Fibroblast of pulmonary artery (primary cell): Measurements from ENCODE around the gene BID.
A peak's percentile ranks its signal among the peaks of the same experiment; 100 is the strongest.

Experiments
- DNase-seq: peaks from one replicate; pipeline ENCODE4 v3.0.0-alpha.2; 2010; ENCODE audit warnings: low read depth
- H3K4me3 ChIP-seq: replicated peaks from 2 replicates; pipeline ENCODE4 v1.5.1; 2011; ENCODE audit warnings: low read depth, mild to moderate bottlenecking, control low read depth, low read length, moderate library complexity
- TF ChIP-seq, protein P1 (sequence below): IDR thresholded peaks from 2 replicates; pipeline ENCODE4 v1.5.1; 2011; ENCODE audit warnings: mild to moderate bottlenecking, control low read depth, low read length, inconsistent platforms; ENCODE audit errors: missing control alignments

BID gene

GRCh38 chr22:17787716-17788330 lies 13.6 kb upstream of the BID start:
- TF ChIP-seq, protein P1, sequence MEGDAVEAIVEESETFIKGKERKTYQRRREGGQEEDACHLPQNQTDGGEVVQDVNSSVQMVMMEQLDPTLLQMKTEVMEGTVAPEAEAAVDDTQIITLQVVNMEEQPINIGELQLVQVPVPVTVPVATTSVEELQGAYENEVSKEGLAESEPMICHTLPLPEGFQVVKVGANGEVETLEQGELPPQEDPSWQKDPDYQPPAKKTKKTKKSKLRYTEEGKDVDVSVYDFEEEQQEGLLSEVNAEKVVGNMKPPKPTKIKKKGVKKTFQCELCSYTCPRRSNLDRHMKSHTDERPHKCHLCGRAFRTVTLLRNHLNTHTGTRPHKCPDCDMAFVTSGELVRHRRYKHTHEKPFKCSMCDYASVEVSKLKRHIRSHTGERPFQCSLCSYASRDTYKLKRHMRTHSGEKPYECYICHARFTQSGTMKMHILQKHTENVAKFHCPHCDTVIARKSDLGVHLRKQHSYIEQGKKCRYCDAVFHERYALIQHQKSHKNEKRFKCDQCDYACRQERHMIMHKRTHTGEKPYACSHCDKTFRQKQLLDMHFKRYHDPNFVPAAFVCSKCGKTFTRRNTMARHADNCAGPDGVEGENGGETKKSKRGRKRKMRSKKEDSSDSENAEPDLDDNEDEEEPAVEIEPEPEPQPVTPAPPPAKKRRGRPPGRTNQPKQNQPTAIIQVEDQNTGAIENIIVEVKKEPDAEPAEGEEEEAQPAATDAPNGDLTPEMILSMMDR = no peak
- no peak for DNase-seq

GRCh38 chr22:17787241-17787640 lies 13.0 kb upstream of the BID start:
- H3K4me3 ChIP-seq = no peak overlapping the region
- TF ChIP-seq, protein P1 = no peak
- DNase-seq = no peak

More at GRCh38 chr22:17787716-17788330, 13.6 kb upstream of the BID start:
- H3K4me3 ChIP-seq = no peak overlapping the region

- H3K4me3 ChIP-seq = no peak overlapping the region
- TF ChIP-seq, protein P1 = no peak
- peak; percentile 31 for DNase-seq
These were observed 12.3 kb upstream of the BID start for GRCh38 chr22:17786435-17787161.

DNA sequence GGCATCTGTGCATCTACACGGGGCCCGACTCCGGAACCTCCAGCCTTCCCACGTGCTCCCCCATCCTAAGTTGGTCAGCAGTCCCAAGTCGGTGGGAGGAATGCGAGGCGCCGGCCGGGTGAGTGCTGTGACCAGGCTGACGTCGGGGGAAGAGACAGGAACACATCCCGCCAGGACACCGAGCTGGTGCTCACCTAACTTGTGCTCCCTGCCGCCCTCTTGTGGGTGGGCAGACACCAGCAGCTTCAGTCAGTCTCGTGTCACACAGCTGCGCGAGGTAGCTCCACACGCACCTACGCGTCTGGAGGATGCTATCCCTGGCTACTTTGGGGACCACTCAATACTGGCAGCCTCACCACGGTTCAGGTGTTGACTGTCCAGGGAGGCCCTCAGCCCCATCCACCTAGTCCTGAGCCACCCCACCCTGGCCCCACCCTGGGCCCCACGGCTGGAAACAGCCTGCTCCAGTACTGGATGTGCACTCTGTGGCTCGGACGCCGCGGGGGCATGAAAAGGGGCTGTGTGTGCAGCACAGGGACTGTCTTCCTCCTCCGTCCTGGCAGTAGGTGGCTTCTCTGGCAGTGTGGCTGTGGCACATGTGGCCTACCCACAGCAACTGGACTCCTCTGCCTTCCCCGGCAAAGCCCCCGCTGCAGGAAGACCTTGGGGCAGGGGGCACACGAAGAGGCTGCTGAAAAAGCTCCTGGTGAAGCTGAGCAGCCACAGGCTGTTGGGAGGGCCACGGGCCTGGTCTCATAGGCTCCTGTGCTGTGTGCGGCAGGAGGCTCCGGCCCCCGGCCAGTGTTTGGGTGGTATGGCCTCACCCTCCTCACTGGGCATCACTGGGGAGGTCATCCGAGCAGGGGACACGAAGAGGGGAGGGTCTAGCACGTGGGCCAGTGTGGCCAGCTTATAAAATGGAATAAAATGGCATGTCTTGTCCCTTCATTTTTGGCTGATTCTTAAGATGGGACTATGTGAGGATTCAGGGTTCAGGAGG lies 11.2 kb upstream of the BID start:
- peak; percentile 35 for DNase-seq
- TF ChIP-seq, protein P1 = peak; percentile 55

GRCh38 chr22:17784776-17785175 lies 10.5 kb upstream of the BID start:
- TF ChIP-seq, protein P1 = no peak
- no peak overlapping the region for H3K4me3 ChIP-seq
- no peak for DNase-seq

More for the DNA sequence above, 11.2 kb upstream of the BID start:
- no peak overlapping the region for H3K4me3 ChIP-seq

DNA sequence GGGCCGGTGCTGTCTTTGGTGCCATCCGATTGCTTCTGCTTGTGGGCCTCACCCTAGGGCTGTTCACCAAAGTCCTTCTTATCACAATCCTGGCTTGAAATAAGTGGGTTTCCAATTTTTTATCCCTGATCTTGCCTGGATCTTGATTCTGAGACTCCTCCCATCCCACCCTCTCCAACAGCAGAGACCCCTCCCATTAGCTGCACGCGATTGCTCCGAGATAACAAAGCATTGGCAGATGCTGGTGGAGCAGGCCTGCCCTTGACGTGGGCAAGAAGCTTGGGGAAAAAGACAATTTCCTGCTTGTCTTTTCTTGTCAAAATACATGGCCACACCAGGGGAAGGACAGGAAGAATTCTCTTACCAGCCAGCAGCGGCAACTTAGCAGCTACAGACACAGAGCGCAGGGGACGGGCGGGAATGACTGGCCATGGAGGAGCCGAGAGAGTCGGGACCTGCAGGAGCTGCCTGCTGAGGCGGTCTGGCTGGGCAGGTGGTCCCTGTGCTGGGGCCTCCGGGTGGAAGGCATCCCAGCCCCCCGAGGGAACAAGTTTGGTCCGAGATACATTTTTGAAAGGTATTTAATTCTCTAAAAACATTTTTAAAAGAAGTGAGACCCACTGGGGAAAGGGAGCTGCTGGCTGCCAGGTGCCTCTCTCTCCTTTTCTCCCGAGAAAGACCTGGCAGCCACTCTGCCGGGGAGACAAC lies 9.7 kb upstream of the BID start:
- DNase-seq = no peak
- TF ChIP-seq, protein P1 = no peak
- no peak overlapping the region for H3K4me3 ChIP-seq
